Panc1 (cell line): ENCODE measurements around the gene LRRC26. TPM values are rescaled to one million over a fixed set of nuclear protein-coding genes. Genes with fewer than 3 reads are reported as not detected.
A peak's percentile ranks its signal among the peaks of the same experiment; 100 is the strongest.

Source experiments
- ATAC-seq: fragments of 200-7000 bp; cut with Tn5 transposase; 2 replicates; pipeline ENCODE4 v1.9.1; 2020; ENCODE audit warnings: mild to moderate bottlenecking, moderate library complexity
- BruUV-seq: library from RNA; stranded (reverse); fragments of 400-500 nt; replicated peaks from 2 replicates; lab custom pipeline; 2021; lab: Mats Ljungman, UMichigan
- CTCF ChIA-PET: fragments of 300-600 bp; sonication (Branson Sonifier 250); formaldehyde crosslinking; loops from one replicate; lab custom pipeline; 2022; ENCODE audit warnings: antibody characterized with exemption; lab: Charles Lee
- POLR2A ChIA-PET: fragments of 300-600 bp; sonication (Branson Sonifier 250); formaldehyde crosslinking; loops from one replicate; lab custom pipeline; 2022; ENCODE audit warnings: antibody characterized with exemption; lab: Charles Lee
- DNase-seq: peaks from one replicate; pipeline ENCODE4 v3.0.0-alpha.2; 2010; ENCODE audit warnings: low read depth, low spot score
- H3K27ac ChIP-seq: 2 replicates; pipeline ENCODE4 v1.5.1; 2011; ENCODE audit warnings: mild to moderate bottlenecking, low read length, inconsistent platforms
- H3K27me3 ChIP-seq: fragments of 200-500 bp; sonication (Bioruptor generic); 2 replicates; pipeline ENCODE4 v1.6.0; 2014; ENCODE audit warnings: low read length, inconsistent platforms; ENCODE audit not compliant: control insufficient read depth, insufficient read depth
- H3K36me3 ChIP-seq: fragments of 200-500 bp; sonication (Bioruptor generic); 2 replicates; pipeline ENCODE4 v1.5.1; 2014; ENCODE audit warnings: inconsistent platforms, mild to moderate bottlenecking, low read length, moderate library complexity; ENCODE audit not compliant: control insufficient read depth, insufficient read depth
- H3K4me1 ChIP-seq: 2 replicates; pipeline ENCODE4 v1.5.1; 2011; ENCODE audit warnings: inconsistent platforms, mild to moderate bottlenecking, low read length, moderate library complexity; ENCODE audit not compliant: control insufficient read depth, insufficient read depth
- H3K4me3 ChIP-seq, 2 experiments: 2 replicates each; pipeline ENCODE4 v1.5.1; 2011 to 2012; ENCODE audit warnings: low read depth in 2 of 2, low read length in 2 of 2, mild to moderate bottlenecking in 2 of 2, inconsistent platforms in 1 of 2, moderate library complexity in 1 of 2
- H3K9me3 ChIP-seq: fragments of 200-500 bp; sonication (Bioruptor generic); 2 replicates; pipeline ENCODE4 v1.5.1; 2014; ENCODE audit warnings: low read depth, mild to moderate bottlenecking, inconsistent platforms, low read length, moderate library complexity; ENCODE audit not compliant: control insufficient read depth, insufficient read depth
- POLR2AphosphoS5 ChIP-seq: IDR thresholded peaks from 2 replicates; pipeline ENCODE4 v1.6.1; 2012; ENCODE audit warnings: mild to moderate bottlenecking, low read depth, low read length, moderate library complexity
- SIN3A ChIP-seq: IDR thresholded peaks from 2 replicates; pipeline ENCODE4 v1.6.1; 2012; ENCODE audit warnings: low read depth, mild to moderate bottlenecking, low read length, moderate library complexity, borderline replicate concordance; ENCODE audit not compliant: insufficient read depth
- TCF7L2 ChIP-seq: IDR thresholded peaks from 2 replicates; pipeline ENCODE4 v1.6.1; 2011; ENCODE audit warnings: mild to moderate bottlenecking, low read depth, low read length, inconsistent platforms
- in situ Hi-C: cut with HindIII; loops from 2 replicates; pipeline ENCODE4 v1.10.0; 2016; ENCODE audit warnings: low sequenced_read_pairs, low pct_unique_long_range_greater_than_20kb
- intact Hi-C: fragments of 100-400 bp; cut with micrococcal nuclease; formaldehyde crosslinking; loops from one replicate; pipeline ENCODE4 v1.10.0; 2022; ENCODE audit not compliant: unreplicated experiment
- total RNA-seq: library from RNA; stranded (reverse); gene quantifications from one replicate; pipeline ENCODE4 v1.2.1, GENCODE V29; 2021; ENCODE audit not compliant: unreplicated experiment
- TF ChIP-seq, protein P1 (sequence below): fragments of 450-650 bp; IDR thresholded peaks from 2 replicates; pipeline ENCODE4 v1.5.1; 2017; ENCODE audit warnings: mild to moderate bottlenecking
- TF ChIP-seq, protein P2 (sequence below), 2 experiments: IDR thresholded peaks; 2 replicates each; pipeline ENCODE4 v1.6.1; 2011 to 2012; ENCODE audit warnings: low read depth in 2 of 2, control low read depth in 1 of 2, low read length in 1 of 2, mild to moderate bottlenecking in 1 of 2, moderate library complexity in 1 of 2; ENCODE audit not compliant: insufficient read depth in 1 of 2

Gene LRRC26
- total RNA-seq, 1 experiment from 2014 or later = 0.69 TPM

DNA sequence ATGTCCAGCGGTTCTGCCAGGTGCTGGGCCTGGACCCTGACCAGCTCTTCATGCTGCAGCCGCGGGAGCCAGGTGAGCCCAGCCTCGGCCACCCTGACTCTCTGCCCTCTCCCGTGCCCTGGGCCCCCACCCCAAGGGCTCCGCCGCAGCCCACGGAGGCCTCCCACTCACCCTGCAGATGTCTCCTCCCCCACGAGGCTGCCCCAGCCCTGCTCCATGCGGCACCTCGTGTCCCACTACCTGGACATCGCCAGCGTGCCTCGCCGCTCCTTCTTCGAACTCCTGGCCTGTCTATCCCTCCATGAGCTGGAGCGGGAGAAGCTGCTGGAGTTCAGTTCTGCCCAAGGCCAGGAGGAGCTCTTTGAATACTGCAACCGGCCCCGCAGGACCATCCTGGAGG, 44.8 kb upstream of the LRRC26 start:
- POLR2A ChIA-PET = no interaction called here
- Histone ChIP-seq H3K4me3 (no peak overlapping the region), H3K9me3 (no peaks in the 10 kb centered on the region), H3K27ac (no peak overlapping the region), H3K36me3 (no peaks in the 10 kb centered on the region), H3K4me1 (peaks cover 18% of the 10 kb centered on the region), H3K27me3 (no peaks in the 10 kb centered on the region)
- CTCF ChIA-PET = interaction anchor here (1.3 kb wide), 1 partner anchor 13 kb away, joined by 6 read pairs; the partner anchor contains the start of gene RNF224
- BruUV-seq = no TSS peak
- no peak for DNase-seq
- intact Hi-C loops = no loop called here
- in situ Hi-C loops = no loop called here
- ATAC-seq = no peak
- TF ChIP-seq, protein P1, sequence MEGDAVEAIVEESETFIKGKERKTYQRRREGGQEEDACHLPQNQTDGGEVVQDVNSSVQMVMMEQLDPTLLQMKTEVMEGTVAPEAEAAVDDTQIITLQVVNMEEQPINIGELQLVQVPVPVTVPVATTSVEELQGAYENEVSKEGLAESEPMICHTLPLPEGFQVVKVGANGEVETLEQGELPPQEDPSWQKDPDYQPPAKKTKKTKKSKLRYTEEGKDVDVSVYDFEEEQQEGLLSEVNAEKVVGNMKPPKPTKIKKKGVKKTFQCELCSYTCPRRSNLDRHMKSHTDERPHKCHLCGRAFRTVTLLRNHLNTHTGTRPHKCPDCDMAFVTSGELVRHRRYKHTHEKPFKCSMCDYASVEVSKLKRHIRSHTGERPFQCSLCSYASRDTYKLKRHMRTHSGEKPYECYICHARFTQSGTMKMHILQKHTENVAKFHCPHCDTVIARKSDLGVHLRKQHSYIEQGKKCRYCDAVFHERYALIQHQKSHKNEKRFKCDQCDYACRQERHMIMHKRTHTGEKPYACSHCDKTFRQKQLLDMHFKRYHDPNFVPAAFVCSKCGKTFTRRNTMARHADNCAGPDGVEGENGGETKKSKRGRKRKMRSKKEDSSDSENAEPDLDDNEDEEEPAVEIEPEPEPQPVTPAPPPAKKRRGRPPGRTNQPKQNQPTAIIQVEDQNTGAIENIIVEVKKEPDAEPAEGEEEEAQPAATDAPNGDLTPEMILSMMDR = no peak
- TF ChIP-seq, protein P2, sequence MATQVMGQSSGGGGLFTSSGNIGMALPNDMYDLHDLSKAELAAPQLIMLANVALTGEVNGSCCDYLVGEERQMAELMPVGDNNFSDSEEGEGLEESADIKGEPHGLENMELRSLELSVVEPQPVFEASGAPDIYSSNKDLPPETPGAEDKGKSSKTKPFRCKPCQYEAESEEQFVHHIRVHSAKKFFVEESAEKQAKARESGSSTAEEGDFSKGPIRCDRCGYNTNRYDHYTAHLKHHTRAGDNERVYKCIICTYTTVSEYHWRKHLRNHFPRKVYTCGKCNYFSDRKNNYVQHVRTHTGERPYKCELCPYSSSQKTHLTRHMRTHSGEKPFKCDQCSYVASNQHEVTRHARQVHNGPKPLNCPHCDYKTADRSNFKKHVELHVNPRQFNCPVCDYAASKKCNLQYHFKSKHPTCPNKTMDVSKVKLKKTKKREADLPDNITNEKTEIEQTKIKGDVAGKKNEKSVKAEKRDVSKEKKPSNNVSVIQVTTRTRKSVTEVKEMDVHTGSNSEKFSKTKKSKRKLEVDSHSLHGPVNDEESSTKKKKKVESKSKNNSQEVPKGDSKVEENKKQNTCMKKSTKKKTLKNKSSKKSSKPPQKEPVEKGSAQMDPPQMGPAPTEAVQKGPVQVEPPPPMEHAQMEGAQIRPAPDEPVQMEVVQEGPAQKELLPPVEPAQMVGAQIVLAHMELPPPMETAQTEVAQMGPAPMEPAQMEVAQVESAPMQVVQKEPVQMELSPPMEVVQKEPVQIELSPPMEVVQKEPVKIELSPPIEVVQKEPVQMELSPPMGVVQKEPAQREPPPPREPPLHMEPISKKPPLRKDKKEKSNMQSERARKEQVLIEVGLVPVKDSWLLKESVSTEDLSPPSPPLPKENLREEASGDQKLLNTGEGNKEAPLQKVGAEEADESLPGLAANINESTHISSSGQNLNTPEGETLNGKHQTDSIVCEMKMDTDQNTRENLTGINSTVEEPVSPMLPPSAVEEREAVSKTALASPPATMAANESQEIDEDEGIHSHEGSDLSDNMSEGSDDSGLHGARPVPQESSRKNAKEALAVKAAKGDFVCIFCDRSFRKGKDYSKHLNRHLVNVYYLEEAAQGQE (IDR thresholded peaks at IDR 0.05; ENCODE audit: insufficient read depth in 1 of 2, low read depth in 2 of 2, low read length in 1 of 2) = no peak
- TF ChIP-seq POLR2AphosphoS5 (no peak), SIN3A (no peak), TCF7L2 (no peak)

DNA sequence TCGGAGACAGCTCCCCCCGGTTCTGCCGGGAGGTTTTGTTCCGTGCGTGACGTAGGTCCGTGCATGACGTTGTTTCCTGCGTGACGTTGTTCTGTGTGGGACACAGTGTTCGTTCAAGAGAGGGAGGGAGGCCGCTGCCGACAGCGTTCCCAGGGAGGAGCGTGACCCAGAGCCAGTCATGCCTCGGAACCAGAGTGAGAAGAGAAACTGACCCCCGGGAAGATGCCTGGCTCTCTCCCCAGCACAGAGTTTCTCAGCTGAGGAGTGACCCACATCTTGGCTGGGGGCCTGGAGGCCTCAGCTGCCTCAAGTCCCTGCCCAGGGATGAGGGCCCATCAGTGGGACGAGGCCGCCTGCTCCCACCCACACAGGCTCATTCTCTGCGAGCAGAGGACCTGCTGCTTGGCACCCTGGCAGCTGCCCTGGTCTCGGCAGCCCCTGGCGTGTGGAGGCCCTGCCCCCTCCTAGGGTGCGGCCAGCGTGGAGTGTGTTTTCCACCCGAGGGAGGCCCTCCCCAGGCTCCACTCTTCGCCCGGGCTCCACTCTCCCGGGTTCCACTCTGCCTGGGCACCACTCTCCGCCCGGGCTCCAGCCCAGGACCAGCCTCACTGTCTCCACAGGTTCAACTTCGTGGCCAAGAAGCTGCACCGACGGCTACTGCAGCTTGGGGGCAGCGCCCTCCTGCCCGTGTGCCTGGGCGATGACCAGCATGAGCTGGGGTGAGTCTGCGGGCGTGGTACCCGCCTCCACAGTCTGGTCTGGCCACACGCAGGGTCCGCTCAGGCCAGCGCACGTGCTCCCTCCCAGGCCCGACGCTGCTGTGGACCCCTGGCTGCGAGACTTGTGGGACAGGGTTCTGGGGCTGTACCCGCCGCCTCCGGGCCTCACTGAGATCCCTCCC, 43.6 kb upstream of the LRRC26 start:
- Histone ChIP-seq H3K36me3 (no peaks in the 10 kb centered on the region), H3K27ac (no peak overlapping the region), H3K9me3 (no peaks in the 10 kb centered on the region), H3K4me1 (peaks cover 8% of the 10 kb centered on the region), H3K27me3 (no peaks in the 10 kb centered on the region), H3K4me3 (no peak overlapping the region)
- ChIA-PET POLR2A (no interaction called here), CTCF (interaction anchor here (0.5 to 1.3 kb wide), 4 partner anchors 10 to 23 kb away, joined by 3 to 10 read pairs (median 4); partner anchors contain the start of gene RNF224)
- DNase-seq (no peak), ATAC-seq (no peak)
- TF ChIP-seq, protein P1 = peak; percentile 69
- TF ChIP-seq SIN3A = no peak
- intact Hi-C loops (no loop called here), in situ Hi-C loops (no loop called here)
- no TSS peak for BruUV-seq
